PC-3 (cell line): ENCODE data around the gene TCHP. TPM values are rescaled to one million over a fixed set of nuclear protein-coding genes. Genes with fewer than 3 reads are reported as not detected.

Source experiments
- ATAC-seq: fragments of 200-7000 bp; cut with Tn5 transposase; 2 replicates; pipeline ENCODE4 v1.9.1; 2020; ENCODE audit warnings: mild to moderate bottlenecking, moderate library complexity
- BruUV-seq: library from RNA; stranded (reverse); fragments of 400-500 nt; replicated peaks from 2 replicates; lab custom pipeline; 2021; lab: Mats Ljungman, UMichigan
- CTCF ChIA-PET: fragments of 300-600 bp; sonication (Branson Sonifier 250); formaldehyde crosslinking; loops from one replicate; lab custom pipeline; 2022; ENCODE audit warnings: antibody characterized with exemption; lab: Charles Lee
- POLR2A ChIA-PET: fragments of 300-600 bp; sonication (Branson Sonifier 250); formaldehyde crosslinking; loops from one replicate; lab custom pipeline; 2022; ENCODE audit warnings: antibody characterized with exemption; ENCODE audit not compliant: unreplicated experiment; lab: Charles Lee
- DNase-seq: peaks from one replicate; pipeline ENCODE4 v3.0.0-alpha.2; 2015
- H2AFZ ChIP-seq: fragments of 300-600 bp; sonication (generic); 2 replicates; pipeline ENCODE4 v1.6.0; 2016; ENCODE audit warnings: antibody characterized with exemption, low read length
- H3F3A ChIP-seq: fragments of 300-600 bp; sonication (generic); one replicate; pipeline ENCODE4 v1.6.0; 2017; ENCODE audit warnings: antibody characterized with exemption, low read length, control low read depth, mild to moderate bottlenecking; ENCODE audit not compliant: unreplicated experiment
- H3K27ac ChIP-seq: fragments of 300-600 bp; sonication (generic); 2 replicates; pipeline ENCODE4 v1.5.1; 2016; ENCODE audit warnings: mild to moderate bottlenecking, low read length
- H3K27me3 ChIP-seq: fragments of 300-600 bp; sonication (generic); 2 replicates; pipeline ENCODE4 v1.6.1; 2016; ENCODE audit warnings: low read length, mixed read lengths
- H3K36me3 ChIP-seq: fragments of 300-600 bp; sonication (generic); 2 replicates; pipeline ENCODE4 v1.6.1; 2016; ENCODE audit warnings: low read depth, mixed run types, low read length, mixed read lengths
- H3K4me1 ChIP-seq: fragments of 300-600 bp; sonication (generic); 2 replicates; pipeline ENCODE4 v1.5.1; 2016; ENCODE audit warnings: low read length; ENCODE audit not compliant: insufficient read depth
- H3K4me2 ChIP-seq: fragments of 300-600 bp; sonication (generic); 2 replicates; pipeline ENCODE4 v1.6.0; 2016; ENCODE audit warnings: low read length
- H3K4me3 ChIP-seq: fragments of 300-600 bp; sonication (generic); 2 replicates; pipeline ENCODE4 v1.5.1; 2016; ENCODE audit warnings: mild to moderate bottlenecking, low read length, mixed read lengths
- H3K79me2 ChIP-seq: fragments of 300-600 bp; sonication (generic); 2 replicates; pipeline ENCODE4 v1.6.1; 2017; ENCODE audit warnings: low read length, mixed read lengths
- H3K9ac ChIP-seq: fragments of 300-600 bp; sonication (generic); 2 replicates; pipeline ENCODE4 v1.6.0; 2016; ENCODE audit warnings: mild to moderate bottlenecking, low read length
- H3K9me2 ChIP-seq: fragments of 300-600 bp; sonication (generic); replicated peaks from 2 replicates; pipeline ENCODE4 v1.6.1; 2016; ENCODE audit warnings: mixed run types, low read length, mixed read lengths
- H3K9me3 ChIP-seq: fragments of 300-600 bp; sonication (generic); 2 replicates; pipeline ENCODE4 v1.6.1; 2016; ENCODE audit warnings: low read length, mixed read lengths
- H4K20me1 ChIP-seq: fragments of 300-600 bp; sonication (generic); 2 replicates; pipeline ENCODE4 v1.6.1; 2016; ENCODE audit warnings: low read length, mixed read lengths
- EZH2 ChIP-seq: fragments of 300-600 bp; sonication (generic); IDR thresholded peaks from one replicate; pipeline ENCODE4 v1.6.1; 2017; ENCODE audit warnings: antibody characterized with exemption, mild to moderate bottlenecking, low read length; ENCODE audit not compliant: unreplicated experiment
- EZH2phosphoT487 ChIP-seq: fragments of 300-600 bp; sonication (generic); IDR thresholded peaks from 2 replicates; pipeline ENCODE4 v1.6.1; 2018; ENCODE audit warnings: mild to moderate bottlenecking, antibody characterized with exemption, low read length, borderline replicate concordance
- intact Hi-C: fragments of 100-400 bp; cut with micrococcal nuclease; formaldehyde crosslinking; loops from 2 replicates; pipeline ENCODE4 v1.9.0; 2023
- total RNA-seq: library from RNA; depleted of rRNA; stranded (reverse); fragments of >200 nt; gene quantifications from 2 replicates; pipeline ENCODE4 v1.2.3, GENCODE V29; 2014
- TF ChIP-seq, protein P1 (sequence below): fragments of 300-600 bp; sonication (generic); conservative IDR thresholded peaks from 2 replicates; pipeline ENCODE4 v1.5.1; 2017; ENCODE audit warnings: antibody characterized with exemption, low read depth, mild to moderate bottlenecking, low read length

Gene TCHP
- total RNA-seq, 1 experiment from 2014 or later, result 21.6 TPM

DNA sequence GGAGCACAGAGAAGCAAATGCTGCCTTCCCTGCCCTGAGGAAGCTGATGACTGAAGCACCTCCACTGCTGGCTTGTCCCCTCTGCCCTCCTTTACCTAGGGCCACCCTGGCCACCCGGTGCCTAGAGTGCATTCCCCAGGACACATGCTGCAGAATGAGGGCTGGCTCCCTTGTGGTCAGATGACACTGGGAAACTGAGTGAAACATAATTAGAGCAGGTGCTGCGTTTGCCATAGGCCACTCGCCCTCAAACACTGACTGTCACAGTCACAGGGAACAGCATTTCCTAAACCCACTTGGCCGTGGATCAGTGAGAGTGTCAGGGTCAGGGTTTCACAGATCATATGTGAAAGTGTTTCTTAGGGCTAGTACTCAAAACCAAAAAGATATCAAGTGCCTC lies 16.0 kb downstream of the TCHP start:
- Histone ChIP-seq H3K4me2 (no peak overlapping the region), H3K79me2 (no peaks in the 10 kb centered on the region), H3K36me3 (peaks cover 54% of the 10 kb centered on the region; the same call in 1 of the 2 replicates), H2AFZ (no peak overlapping the region), H3K9ac (no peak overlapping the region), H3K9me2 (no peaks in the 10 kb centered on the region), H4K20me1 (no peaks in the 10 kb centered on the region), H3F3A (no peaks in the 10 kb centered on the region), H3K4me3 (no peak overlapping the region), H3K4me1 (no peaks in the 10 kb centered on the region), H3K9me3 (no peaks in the 10 kb centered on the region), H3K27ac (no peak overlapping the region), H3K27me3 (no peaks in the 10 kb centered on the region)
- DNase-seq (no peak), ATAC-seq (no peak)
- no peak for TF ChIP-seq EZH2phosphoT487
- TF ChIP-seq, protein P1, sequence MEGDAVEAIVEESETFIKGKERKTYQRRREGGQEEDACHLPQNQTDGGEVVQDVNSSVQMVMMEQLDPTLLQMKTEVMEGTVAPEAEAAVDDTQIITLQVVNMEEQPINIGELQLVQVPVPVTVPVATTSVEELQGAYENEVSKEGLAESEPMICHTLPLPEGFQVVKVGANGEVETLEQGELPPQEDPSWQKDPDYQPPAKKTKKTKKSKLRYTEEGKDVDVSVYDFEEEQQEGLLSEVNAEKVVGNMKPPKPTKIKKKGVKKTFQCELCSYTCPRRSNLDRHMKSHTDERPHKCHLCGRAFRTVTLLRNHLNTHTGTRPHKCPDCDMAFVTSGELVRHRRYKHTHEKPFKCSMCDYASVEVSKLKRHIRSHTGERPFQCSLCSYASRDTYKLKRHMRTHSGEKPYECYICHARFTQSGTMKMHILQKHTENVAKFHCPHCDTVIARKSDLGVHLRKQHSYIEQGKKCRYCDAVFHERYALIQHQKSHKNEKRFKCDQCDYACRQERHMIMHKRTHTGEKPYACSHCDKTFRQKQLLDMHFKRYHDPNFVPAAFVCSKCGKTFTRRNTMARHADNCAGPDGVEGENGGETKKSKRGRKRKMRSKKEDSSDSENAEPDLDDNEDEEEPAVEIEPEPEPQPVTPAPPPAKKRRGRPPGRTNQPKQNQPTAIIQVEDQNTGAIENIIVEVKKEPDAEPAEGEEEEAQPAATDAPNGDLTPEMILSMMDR, result no peak
- BruUV-seq, result no TSS peak
- ChIA-PET POLR2A (no interaction called here), CTCF (no interaction called here)
- intact Hi-C loops, result no loop called here

- Histone ChIP-seq H3F3A (no peaks in the 10 kb centered on the region), H3K36me3 (peaks cover 33% of the 10 kb centered on the region; the same call in 1 of the 2 replicates), H3K27me3 (no peaks in the 10 kb centered on the region), H3K9me3 (no peaks in the 10 kb centered on the region), H3K79me2 (no peaks in the 10 kb centered on the region), H4K20me1 (no peaks in the 10 kb centered on the region), H3K9ac (no peak overlapping the region), H2AFZ (no peak overlapping the region), H3K4me3 (no peak overlapping the region), H3K9me2 (no peaks in the 10 kb centered on the region), H3K4me1 (no peaks in the 10 kb centered on the region), H3K4me2 (no peak overlapping the region), H3K27ac (no peak overlapping the region)
- DNase-seq (no peak), ATAC-seq (no peak)
- CTCF ChIA-PET, result no interaction called here
- intact Hi-C loops, result no loop called here
- TF ChIP-seq EZH2phosphoT487, result no peak
- TF ChIP-seq, protein P1, result no peak
- TF ChIP-seq EZH2, result no peak
- BruUV-seq, result no TSS peak
- POLR2A ChIA-PET, result no interaction called here
These were observed 19.4 kb downstream of the TCHP start for GRCh38 chr12:109919456-109919855.

GRCh38 chr12:109920261-109920780 lies 20.2 kb downstream of the TCHP start:
- DNase-seq (no peak), ATAC-seq (no peak)
- intact Hi-C loops, result no loop called here
- Histone ChIP-seq H3K9me3 (no peaks in the 10 kb centered on the region), H3K36me3 (peaks cover 26% of the 10 kb centered on the region; the same call in 1 of the 2 replicates), H3K27ac (no peak overlapping the region), H3K4me1 (no peaks in the 10 kb centered on the region), H3K4me3 (no peak overlapping the region), H2AFZ (no peak overlapping the region), H3K4me2 (no peak overlapping the region), H4K20me1 (no peaks in the 10 kb centered on the region), H3K9me2 (no peaks in the 10 kb centered on the region), H3F3A (no peaks in the 10 kb centered on the region), H3K9ac (no peak overlapping the region), H3K79me2 (no peaks in the 10 kb centered on the region), H3K27me3 (no peaks in the 10 kb centered on the region)
- no TSS peak for BruUV-seq
- CTCF ChIA-PET, result no interaction called here
- no peak for TF ChIP-seq EZH2phosphoT487
- TF ChIP-seq, protein P1, result no peak
- POLR2A ChIA-PET, result no interaction called here
